HG03108 (cell line): ENCODE measurements around the gene WDR82.
A peak's percentile ranks its signal among the peaks of the same experiment; 100 is the strongest.

ENCODE experiments used
- ATAC-seq: cut with Tn5 transposase; IDR thresholded peaks from one replicate; pipeline ENCODE4 v1.9.1; 2021; ENCODE audit warnings: moderate library complexity; ENCODE audit not compliant: unreplicated experiment

The WDR82 gene

GRCh38 chr3:52278510-52279069 lies at the start of gene WDR82:
TSS of gene WDR82 (minus strand) at chr3:52278649. CDS start at chr3:52278361, 288 bp downstream.
- ATAC-seq: peak; percentile 72

GRCh38 chr3:52327486-52328290 lies 49.2 kb upstream of the WDR82 start:
- no peak for ATAC-seq

- ATAC-seq: no peak
These were observed 48.5 kb upstream of the WDR82 start for GRCh38 chr3:52326976-52327375.

- ATAC-seq: no peak
These were observed 47.2 kb upstream of the WDR82 start for GRCh38 chr3:52325686-52326085.

GRCh38 chr3:52324676-52325075 lies 46.2 kb upstream of the WDR82 start:
- no peak for ATAC-seq

GRCh38 chr3:52323526-52324295 lies 45.3 kb upstream of the WDR82 start:
- no peak for ATAC-seq

GRCh38 chr3:52322466-52322865 lies 44.0 kb upstream of the WDR82 start:
- no peak for ATAC-seq

GRCh38 chr3:52321481-52321880 lies 43.0 kb upstream of the WDR82 start:
- no peak for ATAC-seq

GRCh38 chr3:52319921-52320595 lies 41.6 kb upstream of the WDR82 start:
- ATAC-seq: no peak

- ATAC-seq: no peak
These were observed 39.9 kb upstream of the WDR82 start for GRCh38 chr3:52318186-52318816.

- no peak for ATAC-seq
These were observed 39.0 kb upstream of the WDR82 start for GRCh38 chr3:52317208-52318000.

- no peak for ATAC-seq
These were observed 37.7 kb upstream of the WDR82 start, which contains the start of gene DNAH1 for GRCh38 chr3:52315977-52316764. TSS of gene DNAH1 (plus strand) at chr3:52316319. CDS start at chr3:52322443, 6,124 bp downstream.

GRCh38 chr3:52315006-52315405 lies 36.6 kb upstream of the WDR82 start:
- ATAC-seq: no peak

GRCh38 chr3:52314489-52314888 lies 36.0 kb upstream of the WDR82 start:
- ATAC-seq: no peak

GRCh38 chr3:52313774-52314188 lies 35.3 kb upstream of the WDR82 start:
- peak; percentile 96 for ATAC-seq

GRCh38 chr3:52313188-52313773 lies 34.8 kb upstream of the WDR82 start:
- no peak for ATAC-seq

- no peak for ATAC-seq
These were observed 33.2 kb upstream of the WDR82 start for GRCh38 chr3:52311576-52312119.

GRCh38 chr3:52310861-52311575 lies 32.6 kb upstream of the WDR82 start:
- no peak for ATAC-seq
